Keratinocyte (primary cell): ENCODE measurements around the gene MYPOP.

Experiments
- EZH2 ChIP-seq: IDR thresholded peaks from one replicate; pipeline ENCODE4 v1.6.1; 2012; ENCODE audit warnings: inconsistent platforms, mild to moderate bottlenecking, low read length, moderate library complexity
- TF ChIP-seq, protein P1 (sequence below), 3 experiments: IDR thresholded peaks in 1 of 3; conservative IDR thresholded peaks in 1 of 3; optimal IDR thresholded peaks in 1 of 3; 2 replicates in 2 of 3; 3 replicates in 1 of 3; pipeline versions ENCODE3 to v1.5.1; 2011; ENCODE audit warnings: low read length in 3 of 3, mild to moderate bottlenecking in 3 of 3, moderate library complexity in 2 of 3, control low read depth in 1 of 3, inconsistent platforms in 1 of 3; ENCODE audit not compliant: insufficient read depth in 2 of 3; ENCODE audit errors: extremely low read depth in 1 of 3

GRCh38 chr19:45879055-45879454 is 23.4 kb downstream of the MYPOP start:
- TF ChIP-seq, protein P1, sequence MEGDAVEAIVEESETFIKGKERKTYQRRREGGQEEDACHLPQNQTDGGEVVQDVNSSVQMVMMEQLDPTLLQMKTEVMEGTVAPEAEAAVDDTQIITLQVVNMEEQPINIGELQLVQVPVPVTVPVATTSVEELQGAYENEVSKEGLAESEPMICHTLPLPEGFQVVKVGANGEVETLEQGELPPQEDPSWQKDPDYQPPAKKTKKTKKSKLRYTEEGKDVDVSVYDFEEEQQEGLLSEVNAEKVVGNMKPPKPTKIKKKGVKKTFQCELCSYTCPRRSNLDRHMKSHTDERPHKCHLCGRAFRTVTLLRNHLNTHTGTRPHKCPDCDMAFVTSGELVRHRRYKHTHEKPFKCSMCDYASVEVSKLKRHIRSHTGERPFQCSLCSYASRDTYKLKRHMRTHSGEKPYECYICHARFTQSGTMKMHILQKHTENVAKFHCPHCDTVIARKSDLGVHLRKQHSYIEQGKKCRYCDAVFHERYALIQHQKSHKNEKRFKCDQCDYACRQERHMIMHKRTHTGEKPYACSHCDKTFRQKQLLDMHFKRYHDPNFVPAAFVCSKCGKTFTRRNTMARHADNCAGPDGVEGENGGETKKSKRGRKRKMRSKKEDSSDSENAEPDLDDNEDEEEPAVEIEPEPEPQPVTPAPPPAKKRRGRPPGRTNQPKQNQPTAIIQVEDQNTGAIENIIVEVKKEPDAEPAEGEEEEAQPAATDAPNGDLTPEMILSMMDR (optimal IDR thresholded peaks at IDR 0.05 in 1 of 3, IDR thresholded peaks at IDR 0.05 in 1 of 3, conservative IDR thresholded peaks at IDR 0.05 in 1 of 3; ENCODE audit: extremely low read depth in 1 of 3, insufficient read depth in 2 of 3, low read length in 3 of 3): no peak
- no peak for TF ChIP-seq EZH2
